Activated naive CD4-positive, alpha-beta T cell treated with anti-CD3 and anti-CD28 coated beads for 36 hours (primary cell): ENCODE measurements around the gene PACSIN2. TPM values are rescaled to one million over a fixed set of nuclear protein-coding genes. Genes with fewer than 3 reads are reported as not detected.
"Not testable (repeated sequence)": the region's sequence is repeated elsewhere in the genome, so short reads cannot be mapped to it uniquely, and the experiment has no call there.

Experiments
- CTCF ChIA-PET: fragments of 350-600 bp; sonication (Branson Sonifier 250); formaldehyde crosslinking; loops from one replicate; lab custom pipeline; 2021; ENCODE audit warnings: antibody characterized with exemption; lab: Charles Lee
- DNase-seq: peaks from one replicate; pipeline ENCODE4 v3.0.0-alpha.2; 2020
- H3K27ac Mint-ChIP-seq: one replicate; pipeline ENCODE4 v1.8.0; 2021; ENCODE audit warnings: mild to moderate bottlenecking, mixed read lengths
- H3K27me3 Mint-ChIP-seq: one replicate; pipeline ENCODE4 v1.8.0; 2021; ENCODE audit warnings: low read depth, mixed read lengths
- H3K36me3 Mint-ChIP-seq: one replicate; pipeline ENCODE4 v1.8.0; 2021; ENCODE audit warnings: low read depth, mixed read lengths
- H3K4me1 Mint-ChIP-seq: one replicate; pipeline ENCODE4 v1.8.0; 2021; ENCODE audit warnings: low read depth, mixed read lengths
- H3K4me3 Mint-ChIP-seq: one replicate; pipeline ENCODE4 v1.8.0; 2021; ENCODE audit warnings: mild to moderate bottlenecking, moderate library complexity, mixed read lengths
- H3K9me3 Mint-ChIP-seq: one replicate; pipeline ENCODE4 v1.8.0; 2021; ENCODE audit warnings: mixed read lengths
- intact Hi-C: fragments of 100-400 bp; cut with micrococcal nuclease; formaldehyde crosslinking; loops from one replicate; pipeline ENCODE4 v1.15.1; 2023
- total RNA-seq, 2 experiments: library from RNA; stranded (reverse); gene quantifications; one replicate each; pipeline ENCODE4 v1.2.3, GENCODE V29; 2021

PACSIN2 gene
- total RNA-seq, 2 experiments from 2014 or later, result 31.2 to 32.9 TPM

DNA sequence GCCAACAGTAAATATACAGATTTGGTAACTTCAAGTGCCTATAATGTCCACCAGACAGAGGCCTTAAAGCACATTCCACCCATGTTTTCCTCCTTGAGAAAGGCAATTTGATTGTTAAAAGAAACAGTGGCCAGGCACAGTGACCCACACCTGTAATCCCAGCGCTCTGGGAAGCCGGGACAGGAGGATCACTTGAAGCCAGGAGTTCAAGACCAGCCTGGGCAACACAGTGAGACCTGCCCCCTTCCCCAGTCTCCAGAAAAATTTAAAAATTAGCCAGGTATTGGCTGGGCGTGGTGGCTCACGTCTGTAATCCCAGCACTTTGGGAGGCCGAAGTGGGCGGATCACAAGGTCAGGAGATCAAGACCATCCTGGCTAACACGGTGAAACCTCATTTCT is 19.3 kb downstream of the PACSIN2 start:
- intact Hi-C loops, H3K4me3 Mint-ChIP-seq, H3K9me3 Mint-ChIP-seq, H3K36me3 Mint-ChIP-seq, DNase-seq, H3K27ac Mint-ChIP-seq, H3K27me3 Mint-ChIP-seq: not testable (repeated sequence)
- H3K4me1 Mint-ChIP-seq, result peaks cover 51% of the 10 kb centered on the region
- CTCF ChIA-PET, result interaction anchor here (0.8 kb wide), 1 partner anchor 38 kb away, joined by 3 read pairs; no protein-coding TSS in a partner anchor

DNA sequence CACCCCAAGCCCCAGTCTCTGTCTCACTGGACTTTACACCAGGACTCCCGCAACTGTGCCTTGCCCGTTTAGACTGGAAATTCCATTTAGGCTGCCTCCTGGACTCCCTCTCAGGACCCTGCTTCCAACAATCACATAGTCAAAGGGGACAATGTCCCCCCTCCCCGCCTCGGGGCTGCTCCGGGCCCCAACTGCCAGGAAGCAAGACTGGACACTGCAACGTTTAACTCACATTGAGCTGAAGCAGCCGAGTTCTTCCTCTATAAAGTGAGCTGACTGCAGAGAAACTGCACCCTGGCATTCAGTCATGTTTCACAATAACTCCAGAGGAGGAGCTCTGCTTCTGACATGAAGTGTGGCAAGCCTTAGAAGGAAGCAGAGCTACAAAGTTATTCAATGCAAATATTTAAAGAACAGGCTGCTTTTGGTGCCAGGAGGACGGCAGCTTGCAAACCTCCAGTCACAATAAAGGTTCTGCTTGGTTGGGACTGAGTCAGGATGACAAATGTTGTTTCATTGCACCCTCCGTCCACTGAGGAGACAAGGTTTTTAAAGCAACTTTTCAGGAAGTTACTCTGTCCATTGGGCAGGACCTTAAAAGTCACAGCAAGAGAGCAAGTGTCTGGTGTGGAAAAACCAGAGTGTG is 19.9 kb downstream of the PACSIN2 start:
- intact Hi-C loops, result loop anchor here (5.0 kb wide), 1 partner anchor 37 kb away; no protein-coding TSS in a partner anchor
- no peak for DNase-seq
- Mint-ChIP-seq H3K4me1 (peaks cover 49% of the 10 kb centered on the region), H3K36me3 (peaks cover 3% of the 10 kb centered on the region), H3K9me3 (no peaks in the 10 kb centered on the region), H3K4me3 (no peak overlapping the region), H3K27ac (no peak overlapping the region), H3K27me3 (no peaks in the 10 kb centered on the region)
- CTCF ChIA-PET, result interaction anchor here (0.8 kb wide), 1 partner anchor 39 kb away, joined by 3 read pairs; no protein-coding TSS in a partner anchor

- Mint-ChIP-seq H3K27ac (no peak overlapping the region), H3K4me1 (peaks cover 43% of the 10 kb centered on the region), H3K4me3 (no peak overlapping the region), H3K9me3 (no peaks in the 10 kb centered on the region), H3K27me3 (no peaks in the 10 kb centered on the region), H3K36me3 (peaks cover 3% of the 10 kb centered on the region)
- CTCF ChIA-PET, result interaction anchor here (0.8 kb wide), 1 partner anchor 39 kb away, joined by 3 read pairs; no protein-coding TSS in a partner anchor
- intact Hi-C loops, result loop anchor here (5.0 kb wide), 1 partner anchor 38 kb away; no protein-coding TSS in a partner anchor
- DNase-seq, result no peak
Observed at GRCh38 chr22:42994276-42994916, 20.6 kb downstream of the PACSIN2 start.

DNA sequence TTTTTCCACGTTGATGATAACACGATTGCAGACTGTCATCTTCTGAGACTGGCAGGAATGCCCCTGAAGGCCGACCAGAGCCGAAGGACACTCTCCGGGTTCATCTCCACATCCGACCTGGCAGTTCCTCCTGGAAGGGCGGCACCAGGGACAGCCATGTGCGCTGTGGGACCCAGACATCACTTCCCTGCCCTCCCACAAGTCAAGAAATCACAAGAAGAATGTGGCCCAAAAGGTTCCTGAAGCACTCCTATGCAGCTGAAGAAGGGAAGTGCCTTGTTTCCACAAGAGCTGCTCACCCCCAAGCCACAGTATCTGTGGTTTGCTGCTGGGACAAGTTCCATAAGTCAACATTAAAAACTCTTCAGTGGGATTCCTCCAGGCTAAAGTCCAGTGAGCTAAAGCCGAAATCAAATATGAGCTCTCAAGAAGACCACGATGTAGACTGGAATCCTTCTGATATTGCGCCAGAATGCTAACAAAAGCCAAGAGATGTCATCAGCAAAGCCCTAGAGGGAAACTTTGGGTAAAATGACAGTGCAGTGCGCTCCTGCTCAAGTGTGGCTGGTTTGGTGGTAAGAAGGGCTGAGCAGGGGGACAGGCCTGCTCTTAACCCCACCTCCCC is 21.2 kb downstream of the PACSIN2 start:
- Mint-ChIP-seq H3K9me3 (no peaks in the 10 kb centered on the region), H3K27me3 (no peaks in the 10 kb centered on the region), H3K4me1 (peaks cover 36% of the 10 kb centered on the region), H3K36me3 (peaks cover 2% of the 10 kb centered on the region), H3K27ac (no peak overlapping the region), H3K4me3 (no peak overlapping the region)
- no peak for DNase-seq
- intact Hi-C loops, result loop anchor here (5.0 kb wide), 1 partner anchor 39 kb away; no protein-coding TSS in a partner anchor
- CTCF ChIA-PET, result no interaction called here

DNA sequence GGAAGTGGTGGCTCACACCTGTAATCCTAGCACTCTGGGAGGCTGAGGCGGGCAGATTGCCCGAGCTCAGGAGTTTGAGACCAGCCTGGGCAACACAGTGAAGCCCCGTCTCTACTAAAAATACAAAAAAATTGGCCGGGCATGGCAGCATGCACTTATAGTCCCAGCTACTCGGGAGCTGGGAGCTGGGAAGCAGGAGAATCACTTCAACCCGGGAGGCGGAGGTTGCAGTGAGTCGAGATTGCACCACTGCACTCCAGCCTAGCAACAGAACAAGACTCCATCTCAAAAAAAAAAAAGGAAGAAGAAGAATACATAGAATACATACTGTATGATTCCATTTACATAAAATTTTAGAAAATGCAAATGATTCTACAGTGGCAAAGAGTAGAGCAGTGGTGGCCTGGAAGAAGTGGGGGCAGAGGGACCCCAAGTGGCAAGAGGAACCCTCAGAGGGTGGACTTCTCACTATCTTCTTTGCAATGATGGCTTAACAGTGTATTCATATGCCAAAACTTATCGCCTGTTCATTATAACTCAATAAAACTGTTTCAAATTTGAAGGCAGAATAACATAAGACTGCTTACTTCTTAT is 22.0 kb downstream of the PACSIN2 start:
- Mint-ChIP-seq H3K4me1 (peaks cover 31% of the 10 kb centered on the region), H3K27me3 (no peaks in the 10 kb centered on the region), H3K27ac (no peak overlapping the region), H3K9me3 (no peaks in the 10 kb centered on the region), H3K4me3 (no peak overlapping the region), H3K36me3 (peaks cover 2% of the 10 kb centered on the region)
- intact Hi-C loops, result loop anchor here (5.0 kb wide), 1 partner anchor 39 kb away; no protein-coding TSS in a partner anchor
- DNase-seq, result no peak
- CTCF ChIA-PET, result no interaction called here

DNA sequence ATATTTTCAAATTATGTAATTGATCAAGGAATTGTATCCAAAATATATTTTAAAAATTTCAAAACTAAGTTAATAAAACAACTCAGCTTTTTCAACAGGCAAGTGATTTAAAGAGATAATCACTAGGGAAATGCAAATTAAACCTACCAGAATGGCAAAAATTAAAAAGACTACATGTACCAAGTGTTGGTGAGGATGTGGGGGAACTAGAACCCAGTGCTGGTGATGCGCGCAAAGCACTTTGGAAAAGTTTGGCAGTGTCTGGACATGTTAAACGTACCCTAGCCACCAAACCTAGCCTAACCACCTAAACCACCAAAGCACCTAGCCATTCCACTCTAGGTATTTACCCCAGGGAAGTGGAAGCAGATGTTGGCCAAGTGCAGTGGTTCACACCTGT is 22.9 kb downstream of the PACSIN2 start:
- H3K27ac Mint-ChIP-seq, result no peak overlapping the region
- CTCF ChIA-PET, result no interaction called here
- intact Hi-C loops, result loop anchor here (5.0 kb wide), 1 partner anchor 40 kb away; no protein-coding TSS in a partner anchor
- H3K4me1 Mint-ChIP-seq, result peaks cover 25% of the 10 kb centered on the region
- no peak overlapping the region for H3K4me3 Mint-ChIP-seq
- no peaks in the 10 kb centered on the region for H3K9me3 Mint-ChIP-seq
- peaks cover 2% of the 10 kb centered on the region for H3K36me3 Mint-ChIP-seq
- H3K27me3 Mint-ChIP-seq, result no peaks in the 10 kb centered on the region
- DNase-seq, result no peak

DNA sequence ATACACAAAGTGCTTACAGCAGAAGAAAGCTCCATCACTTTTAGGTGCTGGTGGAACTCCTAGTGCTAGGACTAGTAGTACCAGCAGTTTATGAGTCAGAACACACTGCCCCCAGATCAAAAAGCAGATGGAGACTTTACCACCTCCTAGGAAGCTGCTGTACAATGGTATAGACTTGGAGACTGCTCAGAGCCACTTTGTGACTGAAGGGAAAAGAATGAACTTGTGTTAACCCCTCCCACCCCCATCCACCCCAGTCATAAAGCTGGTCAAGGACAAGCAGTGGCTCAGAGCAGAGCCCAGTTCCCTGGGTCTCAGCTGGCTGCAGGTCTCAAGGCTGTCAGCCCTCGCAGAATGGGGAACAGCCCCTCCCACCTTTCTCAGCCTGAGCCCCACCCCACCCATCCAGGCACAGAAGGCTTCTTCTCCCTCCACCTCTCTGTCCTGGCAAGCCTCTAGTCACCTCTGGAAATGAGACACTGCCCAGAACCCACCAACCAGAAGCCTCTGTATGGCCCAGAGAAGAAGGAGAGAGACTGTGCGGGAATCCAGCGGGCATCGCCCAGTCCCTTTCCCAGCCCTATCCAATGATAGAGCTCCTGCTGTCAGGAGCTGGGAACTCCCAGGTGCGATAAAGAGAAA is 23.8 kb downstream of the PACSIN2 start:
- Mint-ChIP-seq H3K9me3 (no peaks in the 10 kb centered on the region), H3K36me3 (peaks cover 2% of the 10 kb centered on the region), H3K4me1 (peaks cover 27% of the 10 kb centered on the region), H3K27me3 (no peaks in the 10 kb centered on the region), H3K4me3 (no peak overlapping the region), H3K27ac (no peak overlapping the region)
- intact Hi-C loops, result loop anchor here (5.0 kb wide), 1 partner anchor 41 kb away; no protein-coding TSS in a partner anchor
- CTCF ChIA-PET, result no interaction called here
- no peak for DNase-seq

GRCh38 chr22:42990131-42990838 is 24.7 kb downstream of the PACSIN2 start:
- intact Hi-C loops, result loop anchor here (5.0 kb wide), 1 partner anchor 42 kb away; no protein-coding TSS in a partner anchor
- Mint-ChIP-seq H3K4me1 (peaks cover 26% of the 10 kb centered on the region), H3K27ac (no peak overlapping the region), H3K36me3 (peaks cover 2% of the 10 kb centered on the region), H3K4me3 (no peak overlapping the region), H3K9me3 (no peaks in the 10 kb centered on the region), H3K27me3 (no peaks in the 10 kb centered on the region)
- CTCF ChIA-PET, result no interaction called here
- DNase-seq, result no peak

GRCh38 chr22:42986115-42986514 is 28.8 kb downstream of the PACSIN2 start:
- H3K36me3 Mint-ChIP-seq, result no peaks in the 10 kb centered on the region
- no peak for DNase-seq
- no peak overlapping the region for H3K27ac Mint-ChIP-seq
- H3K9me3 Mint-ChIP-seq, result no peaks in the 10 kb centered on the region
- H3K4me1 Mint-ChIP-seq, result peaks cover 13% of the 10 kb centered on the region
- CTCF ChIA-PET, result no interaction called here
- intact Hi-C loops, result no loop called here
- H3K27me3 Mint-ChIP-seq, result no peaks in the 10 kb centered on the region
- no peak overlapping the region for H3K4me3 Mint-ChIP-seq

GRCh38 chr22:42985531-42985905 is 29.4 kb downstream of the PACSIN2 start:
- DNase-seq, result no peak
- H3K9me3 Mint-ChIP-seq, result no peaks in the 10 kb centered on the region
- H3K27ac Mint-ChIP-seq, result no peak overlapping the region
- H3K36me3 Mint-ChIP-seq, result no peaks in the 10 kb centered on the region
- no peaks in the 10 kb centered on the region for H3K27me3 Mint-ChIP-seq
- H3K4me3 Mint-ChIP-seq, result no peak overlapping the region
- CTCF ChIA-PET, result interaction anchor here (0.6 kb wide), 1 partner anchor 80 kb away, joined by 5 read pairs; no protein-coding TSS in a partner anchor
- peaks cover 11% of the 10 kb centered on the region for H3K4me1 Mint-ChIP-seq
- intact Hi-C loops, result no loop called here

- H3K36me3 Mint-ChIP-seq, result no peaks in the 10 kb centered on the region
- H3K9me3 Mint-ChIP-seq, result no peaks in the 10 kb centered on the region
- no peak overlapping the region for H3K4me3 Mint-ChIP-seq
- DNase-seq, result no peak
- intact Hi-C loops, result no loop called here
- CTCF ChIA-PET, result interaction anchor here (0.6 kb wide), 1 partner anchor 80 kb away, joined by 5 read pairs; no protein-coding TSS in a partner anchor
- no peak overlapping the region for H3K27ac Mint-ChIP-seq
- H3K4me1 Mint-ChIP-seq, result peaks cover 6% of the 10 kb centered on the region
- H3K27me3 Mint-ChIP-seq, result no peaks in the 10 kb centered on the region
Observed at GRCh38 chr22:42984814-42985530, 30.0 kb downstream of the PACSIN2 start.
